ENCODE results near the gene POLR3E.

GRCh38 chr16:22291860-22292318 is 5.3 kb upstream of the POLR3E start:
- no peak for TF ChIP-seq EZH2phosphoT487 (IDR thresholded peaks at IDR 0.05; ENCODE audit: insufficient read depth, low read depth)
- no peak for TF ChIP-seq EZH2 (IDR thresholded peaks at IDR 0.05; ENCODE audit: insufficient read depth, poor library complexity, severe bottlenecking)
